Loucy (cell line): Measurements from ENCODE around the gene NCOA1.

ENCODE experiments used
- CTCF ChIP-seq: fragments of 200-600 bp; sonication (generic); conservative IDR thresholded peaks from 2 replicates; pipeline ENCODE4 v1.5.1; 2014; ENCODE audit warnings: mild to moderate bottlenecking, antibody characterized with exemption, low read length
- EZH2phosphoT487 ChIP-seq: fragments of 200-600 bp; IDR thresholded peaks from 2 replicates; pipeline ENCODE4 v1.6.1; 2018; ENCODE audit warnings: antibody characterized with exemption, mild to moderate bottlenecking, moderate library complexity, borderline replicate concordance

GRCh38 chr2:24507549-24507948 is 16.5 kb downstream of the NCOA1 start:
- no peak for TF ChIP-seq CTCF
- no peak for TF ChIP-seq EZH2phosphoT487
